Measurements from ENCODE around the gene GPLD1.

Gene GPLD1

GRCh38 chr6:24497254-24497970 is 8.0 kb upstream of the GPLD1 start:
- DNase-seq = peak; percentile 30

DNA sequence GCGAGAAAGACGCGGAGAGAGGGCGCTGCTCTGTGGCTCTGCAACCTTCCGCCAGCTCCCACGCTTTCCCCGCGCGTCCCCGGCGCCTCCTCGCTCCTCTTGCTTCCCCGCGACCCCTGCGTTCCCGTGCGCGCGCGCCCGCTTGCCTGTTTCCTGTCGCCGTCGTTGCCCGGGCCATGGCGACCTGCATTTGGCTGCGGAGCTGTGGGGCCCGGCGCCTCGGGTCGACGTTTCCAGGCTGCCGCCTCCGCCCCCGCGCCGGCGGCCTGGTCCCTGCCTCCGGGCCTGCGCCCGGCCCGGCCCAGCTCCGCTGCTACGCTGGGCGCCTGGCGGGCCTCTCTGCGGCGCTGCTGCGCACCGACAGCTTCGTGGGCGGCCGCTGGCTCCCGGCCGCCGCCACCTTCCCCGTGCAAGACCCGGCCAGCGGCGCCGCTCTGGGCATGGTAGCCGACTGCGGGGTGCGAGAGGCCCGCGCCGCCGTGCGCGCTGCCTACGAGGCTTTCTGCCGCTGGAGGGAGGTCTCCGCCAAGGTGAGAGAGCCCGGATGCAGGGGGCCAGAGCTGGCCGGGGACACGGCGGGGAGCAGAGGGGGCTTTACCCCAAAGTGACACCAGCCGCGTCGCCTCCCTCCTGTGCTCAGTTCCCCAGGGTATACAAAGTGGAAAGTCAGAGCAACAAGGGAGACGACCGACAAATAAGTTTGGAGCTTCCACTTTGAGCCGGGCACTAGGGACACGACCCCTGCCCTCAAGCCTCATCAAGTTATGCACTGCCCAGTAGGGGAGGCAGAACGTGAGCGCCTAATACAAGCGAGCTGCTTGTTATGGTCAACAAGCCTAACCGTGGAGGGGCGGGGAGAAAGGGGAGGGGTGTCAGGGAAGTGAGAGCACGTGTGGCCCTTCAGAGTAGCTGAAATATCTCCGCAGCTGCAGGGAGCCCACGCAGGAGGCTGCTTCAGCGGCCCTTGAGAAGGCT is 5.7 kb upstream of the GPLD1 start, which contains the start of gene ALDH5A1:
ALDH5A1 (plus strand) TSS at position 149 of the 975 bp plus-strand sequence; CDS start at position 177, 28 bp downstream.
- peak; percentile 90 for DNase-seq

DNA sequence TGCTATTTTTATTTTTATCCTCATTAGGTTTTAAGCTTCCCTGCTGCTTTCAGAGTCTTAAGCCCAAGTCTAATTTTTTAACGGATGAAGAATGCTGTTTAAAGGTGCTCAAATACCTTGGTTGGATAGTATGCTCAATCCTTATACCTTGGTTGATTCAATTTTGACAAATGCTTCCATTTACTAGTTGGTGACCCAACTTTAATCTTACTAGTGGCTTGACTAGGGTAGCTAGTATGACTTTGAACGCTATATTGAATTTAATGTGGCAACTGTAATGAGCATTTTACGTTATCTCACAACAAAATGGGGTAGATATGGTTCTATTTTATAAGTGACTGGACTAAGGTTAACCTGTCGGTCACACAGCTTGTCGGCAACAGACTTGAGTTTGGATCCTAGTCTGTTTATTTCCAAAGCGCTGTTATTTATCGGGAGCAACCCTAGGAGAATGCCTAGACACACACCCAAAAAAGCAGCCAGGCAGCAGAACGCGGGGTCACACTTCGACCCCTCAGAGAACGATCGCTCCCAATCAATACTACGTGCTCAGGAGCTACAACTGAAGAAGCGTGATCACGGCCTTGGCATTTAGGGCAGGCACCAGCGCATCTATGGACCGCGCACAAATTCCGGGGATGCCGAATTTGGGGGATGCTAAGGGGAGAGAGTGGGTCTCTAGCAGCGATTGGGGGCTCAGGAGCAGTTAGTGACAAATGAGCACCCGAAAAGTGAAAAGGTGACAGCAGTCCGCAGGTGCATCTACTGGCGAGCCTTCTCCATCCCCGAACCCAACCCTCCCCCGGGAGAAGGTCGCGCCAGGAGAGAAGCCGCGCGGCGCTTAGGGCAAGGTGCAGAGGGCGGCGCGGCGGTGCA is 4.8 kb upstream of the GPLD1 start:
- DNase-seq = no peak

- no peak for DNase-seq
Measured at GRCh38 chr6:24492475-24492874, 3.1 kb upstream of the GPLD1 start.

- DNase-seq = no peak
Measured at GRCh38 chr6:24490948-24491347, 1.6 kb upstream of the GPLD1 start.

- DNase-seq = no peak
Measured at GRCh38 chr6:24489881-24490280, 503 bp upstream of the GPLD1 start.

DNA sequence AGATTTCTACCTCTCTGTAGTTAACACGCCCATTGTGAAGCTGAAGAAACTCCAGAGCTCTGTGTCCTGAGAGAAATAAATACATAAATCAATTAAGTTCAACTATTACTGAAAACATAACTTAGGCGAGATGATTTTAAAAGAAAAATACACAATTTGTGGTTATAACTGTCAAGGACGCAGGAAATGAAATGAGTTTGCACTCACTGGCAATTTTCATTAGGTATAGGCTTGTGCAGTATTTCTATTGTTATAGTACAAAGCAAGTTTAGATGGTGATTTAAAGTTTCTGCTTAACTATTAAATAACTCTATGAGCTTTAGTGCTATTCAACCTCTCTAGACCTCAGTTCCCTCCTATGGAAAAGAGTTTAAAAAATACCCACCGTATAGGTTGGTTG is 3.3 kb downstream of the GPLD1 start:
- no peak for DNase-seq

DNA sequence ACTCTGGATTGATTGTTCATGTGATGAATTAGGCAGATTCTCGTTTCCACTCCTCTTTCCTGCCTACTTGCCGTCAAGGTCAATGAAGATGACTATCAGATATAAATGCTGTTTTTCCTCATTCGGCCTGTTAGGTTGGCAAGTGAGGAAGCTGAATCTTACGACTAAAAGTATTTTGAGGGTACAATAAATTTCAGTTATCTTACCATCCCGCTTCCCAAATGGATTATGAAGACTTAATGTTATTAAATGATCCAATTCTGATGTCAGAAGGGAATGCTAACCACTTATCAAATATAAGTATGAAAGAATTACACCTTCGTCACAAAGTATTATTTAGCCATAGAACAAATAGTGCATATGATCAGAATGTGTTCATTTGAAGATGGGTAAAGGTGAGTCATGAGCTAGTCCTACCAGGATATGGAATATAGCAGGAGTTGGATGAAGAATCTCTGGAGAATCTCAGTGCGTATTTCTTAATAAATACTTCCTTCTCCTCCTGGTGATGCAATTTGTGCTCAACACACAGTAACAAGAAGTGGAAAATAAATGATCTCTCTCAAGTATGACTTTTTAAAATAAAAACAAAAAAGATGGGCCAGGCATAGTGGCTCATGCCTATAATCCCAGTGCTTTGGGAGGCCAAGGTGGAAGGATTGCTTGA is 4.6 kb downstream of the GPLD1 start:
- no peak for DNase-seq

DNA sequence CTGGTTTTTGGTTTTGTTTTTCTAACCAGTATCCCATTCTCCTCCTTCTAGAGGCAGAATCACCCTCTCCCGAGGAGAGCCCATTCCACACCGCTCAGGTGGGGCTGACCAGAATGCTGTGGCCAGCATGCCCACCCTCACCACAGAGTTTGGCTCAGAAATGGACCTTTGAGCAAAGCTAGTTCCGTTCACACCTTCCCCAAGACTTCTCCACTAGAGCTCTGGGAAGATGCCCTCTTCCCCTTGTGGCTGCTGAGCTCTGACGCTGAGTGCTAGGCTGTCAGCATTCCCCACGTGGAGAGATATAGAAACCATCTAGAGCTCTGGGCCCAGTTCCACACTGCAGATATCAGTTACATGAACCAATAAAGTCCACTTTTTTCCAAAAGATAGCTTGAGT is 7.9 kb downstream of the GPLD1 start:
- DNase-seq = no peak

GRCh38 chr6:24480705-24481104 is 8.7 kb downstream of the GPLD1 start:
- DNase-seq = no peak

DNA sequence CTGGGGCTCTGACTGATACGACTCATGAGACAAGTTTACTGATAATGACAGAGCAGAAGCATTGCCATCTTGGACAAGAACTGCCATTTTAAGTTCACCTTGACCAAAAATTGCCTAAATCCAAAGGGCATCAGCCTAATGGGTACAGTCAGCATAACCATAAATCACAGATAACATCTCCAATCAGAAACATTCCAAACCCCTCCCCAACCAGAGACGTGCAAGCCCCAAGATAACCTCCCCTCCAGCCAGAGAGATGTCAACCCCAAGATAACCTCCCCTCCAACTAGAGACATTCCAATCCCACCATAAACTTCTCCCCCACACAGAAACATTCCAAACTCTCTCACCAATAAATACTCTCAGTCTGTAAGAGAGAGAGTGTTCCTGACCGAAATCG is 10.5 kb downstream of the GPLD1 start:
- no peak for DNase-seq

DNA sequence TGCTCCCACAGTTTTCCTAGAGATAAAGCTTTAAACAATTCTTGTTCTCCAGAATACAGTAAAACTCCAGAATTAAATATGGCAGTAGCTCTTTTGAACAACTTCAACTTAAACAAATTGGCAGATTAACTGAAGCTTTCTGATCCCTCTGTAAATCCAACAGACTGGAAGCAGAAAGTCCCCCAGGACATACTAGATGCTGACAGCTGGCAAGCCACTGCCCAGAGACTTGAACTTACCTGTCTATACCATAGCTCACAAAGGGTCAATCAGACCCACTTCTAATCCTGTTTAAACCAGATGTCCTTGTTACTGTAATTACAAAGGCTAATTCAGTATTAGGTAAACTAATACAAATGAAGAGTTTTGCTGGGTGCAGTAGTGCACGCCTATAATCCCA is 12.3 kb downstream of the GPLD1 start:
- no peak for DNase-seq

DNA sequence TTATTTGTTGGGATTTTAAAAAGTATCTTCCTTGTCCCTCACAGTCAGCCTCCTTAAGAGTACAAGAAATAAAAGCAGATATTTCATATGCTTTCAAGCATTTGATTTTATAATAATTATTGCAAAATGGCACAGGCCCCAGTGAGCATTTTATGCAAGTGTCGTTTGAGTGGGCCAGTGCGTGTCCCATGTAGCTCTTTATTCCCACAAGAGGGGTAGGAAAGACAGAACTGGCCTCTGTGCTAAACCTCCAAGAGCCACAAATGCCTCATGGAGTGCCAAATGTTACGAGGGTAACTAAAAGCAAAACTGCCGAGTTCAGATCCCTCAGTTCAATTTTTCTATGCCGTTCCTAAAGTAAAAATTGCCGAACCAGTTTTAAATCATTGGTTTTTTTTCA is 12.7 kb downstream of the GPLD1 start:
- DNase-seq = no peak

- no peak for DNase-seq
Measured at GRCh38 chr6:24472181-24472580, 17.2 kb downstream of the GPLD1 start.

DNA sequence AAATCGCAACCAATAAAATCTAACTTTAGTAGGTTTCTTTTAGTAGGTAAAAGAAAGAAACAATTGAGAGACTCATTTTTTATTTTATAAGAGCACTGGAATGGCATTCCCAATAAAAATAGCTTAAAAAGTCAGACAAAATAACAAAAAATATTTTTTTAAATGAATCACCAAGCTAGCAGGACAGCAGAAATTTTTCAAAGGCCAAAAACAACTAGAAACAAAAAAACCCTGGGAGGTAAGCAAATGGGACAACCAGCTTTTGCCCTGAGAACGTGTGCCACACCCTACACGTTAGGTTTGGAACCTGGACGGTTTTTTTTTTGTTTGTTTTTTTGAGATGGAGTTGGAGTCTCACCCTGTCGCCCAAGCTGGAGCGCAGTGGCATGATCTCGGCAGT is 19.6 kb downstream of the GPLD1 start:
- DNase-seq = no peak

DNA sequence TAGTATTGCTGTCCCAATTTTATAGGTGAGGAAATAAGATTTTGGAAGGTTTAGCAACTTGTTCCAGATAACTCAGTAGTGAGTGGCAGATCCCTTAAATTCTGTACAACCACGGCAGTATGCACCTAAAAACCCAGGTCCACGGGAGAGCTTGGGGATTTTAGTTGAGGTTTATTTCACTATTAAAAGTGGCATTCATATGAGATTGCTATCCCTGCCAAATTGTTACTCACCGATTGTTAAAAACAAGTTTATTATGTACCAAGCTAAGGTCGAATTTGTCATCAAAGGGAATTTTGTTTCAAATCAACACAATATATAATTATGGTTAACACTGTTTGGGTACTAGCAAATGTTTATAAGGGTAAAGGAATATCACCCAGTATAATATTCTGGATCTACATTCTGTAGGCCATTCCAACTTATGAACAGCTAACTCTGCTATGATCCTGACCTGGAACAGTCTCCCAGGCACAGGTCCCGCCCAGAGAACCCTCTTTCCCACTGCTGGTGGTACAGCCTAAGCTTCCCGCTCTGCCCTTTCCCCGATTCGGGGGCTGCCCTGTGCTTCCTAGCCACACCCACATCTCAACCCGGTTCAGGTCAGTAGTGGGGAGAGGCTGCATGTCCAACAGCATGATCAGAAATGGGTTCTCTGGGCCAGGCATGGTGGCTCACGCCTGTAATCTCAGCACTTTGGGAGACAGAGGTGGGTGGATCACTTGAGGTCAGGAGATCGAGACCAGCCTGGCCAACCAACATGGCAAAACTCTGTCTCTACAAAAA is 24.9 kb downstream of the GPLD1 start:
- DNase-seq = no peak

DNA sequence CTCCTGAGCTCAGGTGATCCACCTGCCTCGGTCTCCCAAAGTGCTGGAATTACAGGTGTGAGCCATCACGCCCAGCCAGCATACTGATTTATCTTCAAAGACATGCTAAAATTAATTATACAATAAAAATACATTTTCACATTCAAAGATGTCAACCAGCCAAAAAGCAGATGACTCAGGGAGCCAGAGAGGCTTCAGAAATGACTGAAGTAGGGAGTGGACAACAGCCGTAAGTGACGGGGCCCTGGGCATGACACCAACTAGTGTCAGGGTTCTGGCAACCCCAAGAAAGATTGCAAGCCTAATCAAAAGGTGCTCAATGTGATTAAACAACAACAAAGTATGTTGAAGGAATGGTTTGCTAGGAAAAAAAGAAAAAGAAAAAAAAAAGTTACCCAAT is 28.4 kb downstream of the GPLD1 start:
- DNase-seq = peak; percentile 10

DNA sequence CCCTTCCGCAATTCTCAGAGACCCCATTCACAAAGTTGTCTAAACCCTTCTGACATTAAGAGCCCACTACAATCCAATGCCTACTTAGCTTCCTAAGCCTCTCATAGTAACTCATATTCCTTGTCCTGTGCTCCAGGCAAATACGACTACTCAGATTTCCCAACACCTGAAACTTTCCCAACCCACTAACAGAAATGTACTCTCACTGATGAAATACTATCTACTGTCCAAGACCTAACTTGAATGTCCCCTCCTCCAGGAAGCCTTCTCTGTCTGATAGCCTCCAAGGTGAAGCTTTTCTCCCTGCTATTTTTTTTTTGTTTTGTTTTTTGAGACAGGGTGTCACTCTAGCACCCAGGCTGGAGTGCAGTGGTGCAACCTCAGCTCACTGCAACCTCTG is 30.4 kb downstream of the GPLD1 start:
- no peak for DNase-seq

GRCh38 chr6:24458134-24458533 is 31.2 kb downstream of the GPLD1 start:
- peak; percentile 39 for DNase-seq

GRCh38 chr6:24455061-24455460 is 34.3 kb downstream of the GPLD1 start:
- peak; percentile 39 for DNase-seq

- DNase-seq = peak; percentile 30
Measured at GRCh38 chr6:24454452-24454851, 34.9 kb downstream of the GPLD1 start.

- peak; percentile 43 for DNase-seq
Measured at GRCh38 chr6:24453921-24454320, 35.5 kb downstream of the GPLD1 start.

Data from activated effector memory CD4-positive, alpha-beta T cell treated with anti-CD3 and anti-CD28 coated beads, Interleukin-2, amount 50 U/mL, for 16 hours (primary cell).